NCI-H1105 treated with DMSO at 0.1 percent for 48 hours (cell line): ENCODE results near the gene DPF3.

Experiments
- DNase-seq: peaks from one replicate; lab custom pipeline; 2025; lab: John Stamatoyannopoulos, UW

The DPF3 gene

DNA sequence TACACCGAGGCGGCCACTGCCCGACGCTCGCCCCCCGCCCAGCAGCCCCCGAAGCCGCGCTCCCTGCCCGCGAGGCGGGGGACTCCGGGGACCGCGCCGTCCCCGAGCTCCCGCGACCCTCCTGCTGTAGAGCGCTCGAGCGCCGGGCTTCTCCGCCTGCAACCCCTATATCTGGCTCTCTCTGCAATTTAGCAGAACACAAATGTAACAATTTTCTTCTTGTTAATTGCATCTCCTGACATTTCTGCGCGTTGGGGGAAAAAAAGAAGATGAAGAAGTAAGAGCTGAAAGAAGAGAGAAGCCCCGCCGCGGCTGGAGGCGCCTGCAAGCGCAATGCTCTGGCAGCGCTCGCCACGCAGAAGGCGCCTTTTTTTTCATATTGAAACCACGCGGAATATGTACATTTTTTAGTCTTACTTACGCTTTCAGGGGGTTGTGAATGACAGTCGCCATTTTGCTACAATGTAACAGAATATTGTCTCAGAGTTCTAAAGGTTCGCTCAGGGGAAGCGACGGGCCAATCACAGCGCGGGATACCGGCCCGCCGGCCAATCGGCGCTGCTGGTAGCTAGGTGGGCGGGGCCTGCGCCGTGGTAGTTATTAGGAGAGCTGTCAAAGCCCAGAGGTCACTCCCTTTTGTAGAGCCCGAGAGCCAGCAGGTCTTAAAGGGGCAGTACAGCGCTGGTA lies at the start of gene DPF3:
Gene DPF3 (minus strand): TSS at position 466 of the 687 bp plus-strand sequence. CDS start 13 bp downstream, at position 453.
- DNase-seq, result peak; percentile 96

DNA sequence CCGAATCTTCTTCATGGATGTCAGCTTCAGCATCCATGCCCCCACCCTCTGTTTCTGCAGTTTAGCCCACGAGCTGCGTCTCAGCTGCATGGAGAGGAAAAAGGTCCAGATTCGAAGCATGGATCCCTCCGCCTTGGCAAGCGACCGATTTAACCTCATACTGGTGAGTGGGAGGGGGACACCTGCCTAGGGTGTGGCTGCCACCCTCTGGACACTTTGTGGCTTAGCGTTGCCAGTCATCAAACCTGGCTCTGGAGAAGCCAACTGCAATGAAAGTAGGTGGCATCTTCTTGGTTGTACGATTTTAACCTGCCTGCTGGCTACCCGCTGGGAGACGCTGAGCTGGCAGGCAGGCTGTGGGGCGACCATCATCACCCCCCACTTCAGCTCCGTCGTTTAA lies 49.0 kb upstream of the DPF3 start:
- no peak for DNase-seq

DNA sequence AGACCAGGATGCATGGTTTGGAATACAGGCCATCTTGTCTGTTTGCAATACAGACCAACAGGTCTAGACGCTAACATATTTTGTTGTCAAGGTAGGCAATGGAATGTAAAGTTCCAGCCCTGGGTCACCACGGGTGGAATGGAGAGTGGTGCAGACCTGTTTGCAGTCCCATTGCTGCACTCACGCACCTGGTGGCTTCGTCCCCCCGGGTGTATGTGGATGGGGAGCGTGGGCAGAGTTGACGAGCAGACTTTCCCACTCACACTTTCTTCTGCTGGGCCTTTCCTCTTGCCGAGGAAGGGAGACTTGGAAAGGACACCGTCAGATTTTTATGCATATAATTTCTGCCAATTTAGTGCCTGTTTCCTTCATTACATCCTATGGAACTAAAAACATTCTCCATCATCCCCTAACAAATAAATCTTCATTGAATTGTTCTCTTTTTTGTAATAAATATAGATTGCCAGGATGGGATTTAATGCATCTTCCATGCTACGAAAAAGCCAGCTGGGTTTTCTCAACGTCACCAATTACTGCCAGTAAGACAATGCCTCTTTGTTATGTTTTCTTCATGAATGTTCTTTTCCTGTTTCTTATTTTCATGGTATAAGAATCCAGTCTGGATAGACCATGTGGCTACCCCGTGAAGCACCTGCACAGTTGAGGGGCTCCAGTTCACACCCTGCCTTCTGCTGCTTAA lies 47.5 kb upstream of the DPF3 start:
- DNase-seq, result no peak

DNA sequence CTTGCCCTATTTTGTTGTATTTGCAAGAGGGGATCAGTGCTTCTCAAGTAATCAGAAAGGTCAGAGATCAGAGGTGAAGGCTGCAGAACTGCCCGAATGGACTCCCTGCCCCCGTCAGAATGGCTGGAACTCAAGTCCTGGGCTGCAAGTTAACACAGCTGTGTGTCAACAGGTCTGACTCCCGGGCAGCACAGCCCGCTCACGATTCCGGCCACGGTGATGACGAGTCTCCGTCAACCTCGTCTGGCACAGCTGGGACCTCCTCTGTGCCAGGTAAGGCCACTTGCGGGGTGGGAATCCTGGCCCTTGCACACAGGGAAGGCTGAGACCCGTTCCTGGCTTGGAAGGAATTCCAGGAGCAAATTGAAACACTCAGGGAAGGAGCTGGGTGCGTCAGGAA lies 45.7 kb upstream of the DPF3 start:
- DNase-seq, result no peak

DNA sequence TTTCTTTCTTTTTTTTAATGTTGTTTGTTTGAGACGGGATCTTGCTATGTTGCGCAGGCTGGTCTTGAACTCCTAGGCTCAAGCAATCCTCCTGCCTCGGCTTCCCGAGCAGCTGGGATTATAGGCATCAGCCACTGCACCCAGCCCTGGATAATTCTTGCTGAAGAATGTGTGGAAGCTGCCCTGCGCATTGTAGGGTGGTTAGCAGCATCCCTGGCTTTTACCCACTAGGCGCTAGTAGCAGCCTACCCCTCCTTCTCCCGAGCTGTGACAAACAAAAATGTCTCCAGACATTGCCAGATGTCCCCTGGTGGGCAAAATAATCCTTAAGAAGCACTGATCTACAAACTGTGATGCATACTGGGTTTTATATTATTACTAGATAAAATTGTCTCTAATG lies 39.0 kb upstream of the DPF3 start:
- DNase-seq, result no peak

DNA sequence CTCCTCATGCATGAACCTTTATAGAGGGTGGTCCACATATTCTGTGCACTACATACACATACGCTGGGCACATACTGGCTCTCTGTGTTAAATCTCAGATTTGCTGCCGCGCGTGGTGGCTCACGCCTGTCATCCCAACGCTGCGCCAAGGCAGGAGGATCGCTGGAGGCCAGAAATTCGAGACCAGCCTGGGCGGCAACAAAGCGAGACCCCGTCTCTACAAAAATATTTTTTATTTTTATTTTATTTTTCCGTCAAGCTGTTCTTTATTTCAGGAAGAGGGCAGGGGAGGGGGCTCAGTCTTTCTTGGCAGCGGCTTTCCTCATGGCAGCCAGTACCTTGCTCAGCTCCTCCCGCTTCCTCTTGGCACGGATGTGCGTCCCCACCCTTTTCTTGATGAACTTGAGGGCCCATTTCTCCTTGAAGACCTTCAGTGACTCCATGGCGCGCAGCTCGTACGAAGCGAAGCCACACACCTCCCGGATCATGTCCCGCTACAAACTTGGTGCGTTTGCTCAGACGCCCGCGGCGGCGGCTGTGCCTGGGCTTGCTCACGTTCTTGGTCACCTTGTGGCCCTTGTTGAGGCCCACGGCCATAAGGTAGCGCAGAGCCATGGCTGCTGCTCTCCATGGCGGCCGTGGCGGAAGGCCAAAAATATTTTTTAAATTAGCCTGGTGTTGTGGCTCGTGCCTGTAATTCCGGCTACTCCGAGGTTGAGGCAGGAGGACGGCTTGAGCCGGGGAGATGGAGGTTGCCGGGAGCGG lies 35.6 kb upstream of the DPF3 start:
- no peak for DNase-seq

DNA sequence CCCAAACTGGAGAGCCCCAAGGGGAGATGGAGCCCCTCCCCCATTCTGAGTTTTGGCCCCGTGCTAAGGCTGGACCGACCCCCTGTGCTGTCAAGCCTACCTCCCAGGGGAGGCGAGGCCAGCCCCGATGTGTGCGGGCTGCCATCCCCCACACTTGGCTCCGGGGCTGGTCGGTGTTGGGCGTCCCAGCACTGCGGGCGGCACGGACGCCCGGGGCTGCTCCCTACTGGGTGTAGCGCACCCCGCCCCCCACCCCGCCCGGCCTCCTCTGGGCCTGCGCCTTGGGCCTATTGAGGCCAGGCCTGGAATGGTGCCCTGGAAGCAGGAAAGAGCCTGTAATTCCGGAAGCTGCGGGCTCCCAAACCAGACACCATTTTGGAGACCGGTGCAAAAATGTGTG lies 35.0 kb upstream of the DPF3 start:
- DNase-seq, result no peak

DNA sequence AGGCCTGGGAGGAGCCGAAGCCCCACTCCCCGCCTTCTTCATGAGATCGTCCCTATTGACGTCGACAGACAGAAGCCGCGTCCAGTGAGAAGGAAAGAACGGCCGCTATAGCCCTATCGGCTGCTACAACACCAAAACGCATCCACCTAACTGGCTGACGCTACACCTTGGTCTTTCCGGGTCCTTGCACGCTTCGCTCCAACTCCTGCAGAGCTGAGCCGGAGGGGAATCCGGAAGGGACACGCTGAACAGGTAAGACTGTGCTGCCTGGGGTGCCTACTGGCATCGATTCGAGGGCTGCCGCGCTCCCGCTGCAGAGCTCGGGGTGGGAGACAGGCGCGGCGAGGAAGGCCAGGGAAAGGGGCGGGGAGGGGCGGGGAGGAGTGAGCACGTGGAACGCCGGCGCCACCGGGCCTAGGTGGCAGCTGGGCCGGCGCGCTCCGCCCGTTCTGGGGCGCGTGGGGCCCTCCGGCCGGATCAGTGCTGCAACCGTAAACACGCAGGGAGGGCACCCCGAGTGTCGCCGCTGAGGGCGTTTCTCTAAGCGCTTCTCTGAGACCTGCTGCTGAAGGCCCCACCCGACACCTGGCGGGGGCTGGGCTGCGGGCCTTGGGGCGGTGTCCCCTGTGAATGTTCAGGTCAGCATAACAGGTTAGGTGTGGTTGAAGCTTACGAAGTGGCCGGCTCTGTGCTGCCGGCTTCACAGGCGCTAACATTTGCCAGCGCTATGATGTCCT lies 32.6 kb upstream of the DPF3 start, which contains the start of gene DCAF4:
Gene DCAF4 (plus strand): TSS at position 173 of the 737 bp plus-strand sequence. CDS start 11,515 bp downstream, outside the sequence.
- peak; percentile 98 for DNase-seq

DNA sequence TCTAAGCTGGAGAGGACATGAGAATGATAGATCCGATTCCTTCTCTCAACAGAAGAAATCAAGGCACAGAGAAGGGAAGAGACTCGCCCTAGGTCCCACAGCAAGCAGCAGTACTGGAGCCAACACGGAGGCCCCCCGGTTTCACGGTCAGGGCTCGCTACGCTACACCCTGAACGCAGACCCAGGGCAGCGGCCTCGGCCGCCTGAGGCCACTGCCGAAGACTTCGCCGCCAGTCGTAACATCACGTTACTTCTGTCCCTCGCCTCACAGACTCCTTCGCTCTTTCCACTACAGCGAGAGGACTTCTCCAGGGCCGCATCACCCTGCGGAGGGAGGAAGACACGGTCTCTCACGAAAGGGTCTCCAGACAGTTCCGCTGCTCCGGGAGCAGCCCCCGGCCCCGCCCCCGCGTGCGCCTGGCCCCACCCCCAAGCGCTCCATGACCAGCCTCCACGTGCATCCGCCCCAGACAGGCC lies 32.0 kb upstream of the DPF3 start:
- DNase-seq, result no peak

DNA sequence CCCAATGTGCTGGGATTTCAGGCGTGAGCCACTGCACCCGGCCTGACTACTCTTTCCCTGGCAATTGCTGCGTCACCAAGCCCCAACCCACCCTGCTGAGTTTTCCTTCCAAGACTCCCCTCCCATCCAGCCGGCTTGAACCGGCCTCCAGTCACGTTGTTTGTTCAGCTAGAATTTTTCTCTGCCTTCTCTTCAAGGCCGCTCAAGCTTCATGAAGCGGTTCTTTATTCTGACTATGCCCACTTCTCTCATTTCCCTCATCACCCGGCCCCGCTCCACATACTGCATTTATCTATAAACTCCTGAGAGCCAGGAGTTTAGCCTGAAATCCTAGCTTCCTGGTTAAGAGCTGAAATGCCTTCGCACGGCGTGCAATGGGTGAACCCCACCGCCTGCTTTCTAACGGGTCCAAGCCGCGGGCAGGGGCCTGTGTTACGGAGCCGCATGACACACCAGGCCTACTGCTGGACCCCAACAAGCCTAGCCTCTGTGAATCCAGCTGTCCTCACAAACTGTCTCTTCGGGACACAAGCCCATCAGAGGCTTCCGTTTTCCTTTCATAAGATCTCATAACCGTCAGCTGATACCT lies 31.4 kb upstream of the DPF3 start:
- DNase-seq, result no peak

DNA sequence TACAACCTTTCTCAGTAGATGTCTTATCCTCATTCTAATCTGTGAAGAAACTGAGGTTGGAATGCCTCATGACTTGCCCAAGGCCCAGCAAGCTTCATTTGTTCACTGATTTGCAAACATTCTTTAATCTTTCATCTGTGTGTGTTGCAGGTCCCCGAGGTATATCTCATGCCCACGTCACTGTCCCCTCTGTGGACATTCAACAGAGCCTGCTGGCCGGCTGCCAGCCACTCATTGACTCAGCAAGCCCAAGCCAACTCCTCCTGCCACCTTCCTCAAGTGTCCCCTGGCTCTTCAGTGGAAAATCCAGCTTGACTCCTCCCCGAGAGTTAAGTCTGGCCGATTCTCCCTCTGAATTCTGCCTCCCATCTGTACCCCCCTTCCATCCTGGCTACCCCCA lies 30.4 kb upstream of the DPF3 start:
- no peak for DNase-seq

DNA sequence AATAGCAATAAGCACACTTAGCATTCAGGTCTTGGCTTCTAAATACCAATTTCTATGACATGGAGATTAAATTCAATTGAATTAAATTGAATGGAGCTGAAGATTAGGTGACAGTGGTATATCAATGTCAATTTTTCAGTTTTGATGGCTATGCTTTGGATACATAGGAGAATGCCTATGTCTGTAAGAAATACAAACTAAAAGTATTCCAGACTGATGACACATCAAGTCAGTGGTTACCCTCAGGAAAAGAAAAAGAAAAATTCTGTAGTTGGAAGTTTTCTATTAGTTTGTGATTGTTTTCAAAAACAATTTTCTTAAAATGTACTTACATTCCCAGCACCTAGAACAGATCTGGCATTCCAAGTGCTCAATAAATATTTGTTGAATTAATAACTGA lies 27.5 kb upstream of the DPF3 start:
- DNase-seq, result no peak

DNA sequence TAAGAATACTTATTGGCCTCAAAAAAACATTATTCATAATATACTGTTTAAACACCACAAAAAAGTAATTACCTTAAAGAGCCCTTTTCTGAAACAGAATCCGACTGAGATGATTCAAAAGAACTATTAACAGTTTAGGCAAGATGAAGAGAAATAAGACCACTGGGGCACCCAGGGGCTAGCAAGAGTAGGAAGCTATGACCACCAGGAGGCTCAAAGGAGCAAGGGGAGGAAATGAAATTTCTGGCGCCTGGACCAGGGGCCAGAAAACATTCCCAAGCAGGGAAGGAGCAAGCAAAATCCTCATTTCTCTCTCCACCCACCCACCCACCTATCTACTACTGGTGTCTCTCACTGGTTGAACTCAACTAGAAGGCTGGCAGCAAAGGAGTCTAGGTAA lies 26.1 kb upstream of the DPF3 start:
- DNase-seq, result no peak

DNA sequence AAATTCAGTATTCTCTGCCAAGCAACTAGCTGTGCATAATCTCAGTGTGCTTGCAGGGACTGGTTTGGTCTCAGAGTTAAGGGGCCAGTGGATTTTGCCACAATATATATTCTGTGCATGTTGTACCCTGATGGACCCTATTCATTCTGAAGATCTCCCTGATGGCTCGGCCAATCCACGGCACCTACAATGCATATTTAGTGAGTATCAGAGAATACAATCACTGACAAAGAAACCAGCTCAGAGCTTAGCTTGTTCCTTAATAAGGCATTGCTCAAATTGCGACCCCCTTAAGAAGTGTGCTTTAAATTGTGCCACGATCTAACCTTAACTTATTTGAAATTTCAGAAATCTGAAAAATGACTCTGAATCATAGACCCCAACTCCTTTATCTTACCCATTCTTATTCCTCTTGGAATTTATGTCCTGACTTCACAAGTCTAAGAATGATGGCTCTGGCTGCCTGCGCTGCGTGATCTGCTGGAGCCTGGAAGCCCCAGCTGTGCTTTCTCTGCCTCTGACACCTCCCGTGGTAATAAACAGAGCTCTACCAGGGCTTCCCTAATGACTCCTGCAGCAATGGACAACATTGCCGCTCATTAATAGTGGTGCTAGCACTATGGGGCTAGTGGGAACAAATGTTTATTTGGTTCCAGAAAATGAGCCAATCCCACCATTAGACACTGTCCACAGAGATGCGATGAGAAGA lies 23.3 kb upstream of the DPF3 start:
- no peak for DNase-seq

DNA sequence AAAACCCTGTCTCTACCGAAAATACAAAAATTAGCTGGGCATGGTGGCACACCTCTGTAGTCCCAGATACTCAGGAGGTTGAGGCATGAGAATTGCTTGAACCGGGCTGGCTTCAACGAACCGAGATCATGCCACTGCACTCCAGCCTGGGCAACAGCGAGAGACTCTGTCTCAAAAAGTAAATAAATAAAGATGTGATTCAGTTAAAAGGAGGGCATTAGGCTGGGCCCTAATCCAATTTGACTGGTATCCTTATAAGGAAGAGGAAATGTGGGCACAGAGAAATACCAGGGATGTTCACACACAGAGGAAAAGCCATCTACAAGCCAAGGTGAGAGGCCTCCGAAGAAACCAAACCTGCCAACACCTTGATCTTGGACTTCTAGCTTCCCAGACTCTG lies 22.3 kb upstream of the DPF3 start:
- DNase-seq, result no peak

DNA sequence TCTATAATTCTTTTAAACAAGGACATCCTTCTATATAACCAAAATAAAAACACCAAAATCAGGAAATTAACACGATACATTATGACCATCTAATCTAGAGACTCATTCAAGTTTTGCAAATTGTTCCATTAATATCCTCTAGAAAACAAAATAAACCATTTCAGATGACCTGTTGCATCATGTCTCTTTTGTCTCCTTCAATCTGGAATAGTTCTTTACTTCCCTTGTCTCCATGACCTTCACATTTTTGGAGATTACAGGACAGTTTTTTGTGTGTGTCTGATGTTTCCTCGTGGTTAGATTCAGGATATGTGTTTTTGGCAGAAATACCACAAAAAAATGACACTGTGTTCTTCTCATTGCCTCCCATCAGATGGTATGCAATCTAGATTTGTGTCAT lies 19.9 kb upstream of the DPF3 start:
- DNase-seq, result no peak

DNA sequence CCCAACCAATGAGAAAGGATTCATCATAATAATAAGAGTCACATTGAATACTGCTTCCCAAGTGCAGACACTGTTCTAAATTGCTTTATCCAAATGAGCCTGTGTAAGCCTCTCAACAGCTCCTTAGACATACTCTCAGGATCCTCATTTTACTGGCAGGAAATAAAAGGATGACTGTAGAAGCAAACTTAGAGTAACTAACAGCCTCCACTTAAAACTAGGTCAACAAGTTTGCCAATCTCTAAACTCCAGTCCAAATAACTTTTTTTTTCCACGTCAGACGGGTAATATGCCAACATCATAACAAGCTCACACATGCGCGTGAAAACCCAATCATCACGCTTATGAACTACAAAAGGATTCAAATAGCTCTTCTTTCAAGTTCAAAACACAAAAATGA lies 15.3 kb upstream of the DPF3 start:
- DNase-seq, result no peak

DNA sequence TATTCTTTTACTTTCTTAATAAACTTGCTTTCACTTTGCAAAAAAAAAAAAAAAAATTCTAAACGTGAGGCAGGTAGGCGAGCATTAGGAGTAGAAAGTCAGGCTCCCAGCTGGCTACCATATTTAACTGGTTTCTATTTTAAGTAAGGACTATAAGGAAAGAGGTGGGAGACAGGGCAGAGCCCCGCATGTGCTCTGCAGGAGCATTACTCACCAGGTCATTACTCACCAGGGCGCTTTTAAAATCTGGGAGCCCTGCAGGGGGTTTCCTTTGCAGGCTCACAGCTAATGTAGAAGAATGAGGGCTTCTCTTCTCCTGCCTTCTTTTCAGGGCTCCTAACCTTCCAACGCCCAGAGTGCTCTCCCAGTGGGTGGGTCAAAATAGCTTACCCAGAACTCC lies 14.0 kb upstream of the DPF3 start:
- DNase-seq, result no peak

DNA sequence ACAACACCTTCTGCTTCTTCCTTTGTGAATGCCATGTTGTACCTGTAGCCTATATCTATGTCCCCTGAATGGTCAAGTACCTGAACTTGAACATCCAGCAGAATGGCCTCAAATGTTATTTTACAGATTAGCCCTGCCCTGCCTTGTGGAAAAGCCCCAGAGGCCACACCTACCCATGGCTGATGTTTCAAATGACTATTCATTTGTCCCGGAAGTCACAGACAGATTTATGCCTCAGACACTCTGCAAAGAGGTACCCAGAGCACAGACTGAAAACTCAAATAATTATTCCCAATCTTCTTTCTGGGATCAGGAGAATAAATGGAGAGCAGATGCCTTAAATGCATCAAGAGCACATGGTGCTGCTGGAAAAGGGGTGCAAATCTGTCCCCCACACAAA lies 13.0 kb upstream of the DPF3 start:
- DNase-seq, result no peak

DNA sequence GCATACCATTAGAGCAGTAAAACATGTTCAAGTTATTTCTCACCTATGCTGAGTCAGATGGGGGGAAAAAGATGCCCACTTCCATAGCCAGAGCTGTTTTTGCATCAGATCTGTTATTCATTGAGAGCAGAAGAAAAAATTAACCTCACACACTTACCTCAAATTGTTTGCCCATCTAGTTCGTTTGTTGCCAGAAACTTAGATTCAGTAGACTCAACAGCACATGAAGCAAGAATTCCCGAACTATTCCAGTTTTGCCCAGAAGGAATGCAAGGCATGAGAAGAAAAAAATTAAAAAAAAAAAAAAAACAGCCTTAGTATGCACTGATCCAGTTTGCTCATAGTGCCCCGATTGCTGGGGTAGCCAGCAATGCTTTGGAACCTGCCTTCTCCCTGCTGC lies 12.4 kb upstream of the DPF3 start:
- no peak for DNase-seq
